ENCODE measurements around the gene PIEZO2. TPM values are rescaled to one million over a fixed set of nuclear protein-coding genes. Genes with fewer than 3 reads are reported as not detected.

The PIEZO2 gene
- polyA plus RNA-seq, 1 experiment = 2.8 TPM

GRCh38 chr18:11066038-11066437 lies 83.3 kb downstream of the PIEZO2 start:
- no peak for DNase-seq (ENCODE audit: low read depth, low spot score)
- no peak for TF ChIP-seq CTCF (IDR thresholded peaks at IDR 0.05; ENCODE audit: low read depth, low read length)
- ChIA-PET CTCF (no interaction called here), POLR2A (no interaction called here)
- no peaks in the 10 kb centered on the region for H3K9me3 ChIP-seq (ENCODE audit: control insufficient read depth, insufficient read depth, low read length)
- H3K27ac ChIP-seq (ENCODE audit: low read depth, low read length) = no peak overlapping the region
- no peaks in the 10 kb centered on the region for H3K27me3 ChIP-seq (ENCODE audit: control insufficient read depth, insufficient read depth, low read length)
- no peak overlapping the region for H3K4me3 ChIP-seq (ENCODE audit: low read depth, low read length)

GRCh38 chr18:11064727-11065460 lies 84.5 kb downstream of the PIEZO2 start:
- H3K27me3 ChIP-seq (ENCODE audit: control insufficient read depth, insufficient read depth, low read length) = no peaks in the 10 kb centered on the region
- ChIA-PET CTCF (no interaction called here), POLR2A (no interaction called here)
- DNase-seq (ENCODE audit: low read depth, low spot score) = no peak
- H3K4me3 ChIP-seq (ENCODE audit: low read depth, low read length) = no peak overlapping the region
- no peak for TF ChIP-seq CTCF (IDR thresholded peaks at IDR 0.05; ENCODE audit: low read depth, low read length)
- no peak overlapping the region for H3K27ac ChIP-seq (ENCODE audit: low read depth, low read length)
- no peaks in the 10 kb centered on the region for H3K9me3 ChIP-seq (ENCODE audit: control insufficient read depth, insufficient read depth, low read length)

- ChIA-PET CTCF (no interaction called here), POLR2A (no interaction called here)
- no peak for DNase-seq (ENCODE audit: low read depth, low spot score)
- TF ChIP-seq CTCF (IDR thresholded peaks at IDR 0.05; ENCODE audit: low read depth, low read length) = no peak
- Histone ChIP-seq H3K27me3 (ENCODE audit: control insufficient read depth, insufficient read depth, low read length) (no peaks in the 10 kb centered on the region), H3K27ac (ENCODE audit: low read depth, low read length) (no peak overlapping the region), H3K9me3 (ENCODE audit: control insufficient read depth, insufficient read depth, low read length) (no peaks in the 10 kb centered on the region), H3K4me3 (ENCODE audit: low read depth, low read length) (no peak overlapping the region)
Measured at GRCh38 chr18:11064106-11064505, 85.3 kb downstream of the PIEZO2 start.

- CTCF ChIA-PET = interaction anchor here (0.6 kb wide), 2 partner anchors 145 to 204 kb away, joined by 3 read pairs; no protein-coding TSS in a partner anchor
- H3K27ac ChIP-seq (ENCODE audit: low read depth, low read length) = no peak overlapping the region
- no peaks in the 10 kb centered on the region for H3K9me3 ChIP-seq (ENCODE audit: control insufficient read depth, insufficient read depth, low read length)
- no peak overlapping the region for H3K4me3 ChIP-seq (ENCODE audit: low read depth, low read length)
- DNase-seq (ENCODE audit: low read depth, low spot score) = no peak
- peaks cover 2% of the 10 kb centered on the region for H3K27me3 ChIP-seq (ENCODE audit: control insufficient read depth, insufficient read depth, low read length)
- TF ChIP-seq CTCF (IDR thresholded peaks at IDR 0.05; ENCODE audit: low read depth, low read length) = no peak
- POLR2A ChIA-PET = no interaction called here
Measured at GRCh38 chr18:11055721-11056120, 93.6 kb downstream of the PIEZO2 start.

- H3K9me3 ChIP-seq (ENCODE audit: control insufficient read depth, insufficient read depth, low read length) = no peaks in the 10 kb centered on the region
- DNase-seq (ENCODE audit: low read depth, low spot score) = no peak
- ChIA-PET CTCF (interaction anchor here (3.8 kb wide), 1 partner anchor 14 kb away, joined by 26 read pairs; no protein-coding TSS in a partner anchor), POLR2A (no interaction called here)
- TF ChIP-seq CTCF (IDR thresholded peaks at IDR 0.05; ENCODE audit: low read depth, low read length) = no peak
- no peak overlapping the region for H3K27ac ChIP-seq (ENCODE audit: low read depth, low read length)
- peaks cover 2% of the 10 kb centered on the region for H3K27me3 ChIP-seq (ENCODE audit: control insufficient read depth, insufficient read depth, low read length)
- no peak overlapping the region for H3K4me3 ChIP-seq (ENCODE audit: low read depth, low read length)
Measured at GRCh38 chr18:11054497-11054896, 94.9 kb downstream of the PIEZO2 start.
